Liver (tissue), 9 donors: ENCODE data around the gene ESPN. TPM values are rescaled to one million over a fixed set of nuclear protein-coding genes. Genes with fewer than 3 reads are reported as not detected.

Source experiments
- DNase-seq: peaks from one replicate; pipeline ENCODE4 v3.0.0-alpha.2; 2017; ENCODE audit warnings: low spot score
- H3K27ac ChIP-seq, 2 donors: one replicate each; pipeline ENCODE4 v1.7.0; 2013; ENCODE audit warnings: inconsistent platforms in 2 of 2, low read length in 2 of 2, control low read depth in 1 of 2, low read depth in 1 of 2, mild to moderate bottlenecking in 1 of 2
- H3K27me3 ChIP-seq, 4 donors: one replicate each; pipeline versions ENCODE4 v1.6.1 to v1.7.0; 2013; ENCODE audit warnings: low read length in 3 of 4, inconsistent platforms in 1 of 4, mild to moderate bottlenecking in 1 of 4, moderate library complexity in 1 of 4; ENCODE audit not compliant: control insufficient read depth in 4 of 4, insufficient read depth in 4 of 4
- H3K36me3 ChIP-seq, 4 donors: one replicate each; pipeline versions ENCODE4 v1.6.1 to v1.7.0; 2013; ENCODE audit warnings: low read length in 3 of 4, mild to moderate bottlenecking in 3 of 4, low read depth in 1 of 4, moderate library complexity in 1 of 4; ENCODE audit not compliant: control insufficient read depth in 4 of 4, insufficient read depth in 3 of 4
- H3K4me1 ChIP-seq, 4 donors: one replicate each; pipeline versions ENCODE4 v1.6.1 to v1.7.0; 2013; ENCODE audit warnings: low read length in 3 of 4, mild to moderate bottlenecking in 3 of 4, moderate library complexity in 1 of 4; ENCODE audit not compliant: control insufficient read depth in 4 of 4, insufficient read depth in 4 of 4
- H3K4me3 ChIP-seq, 3 donors: one replicate each; pipeline versions ENCODE4 v1.6.1 to v1.7.0; 2013; ENCODE audit warnings: low read length in 3 of 3, control low read depth in 1 of 3, low read depth in 1 of 3, mild to moderate bottlenecking in 1 of 3
- H3K9ac ChIP-seq, 2 donors: one replicate each; pipeline ENCODE4 v1.7.0; 2013; ENCODE audit warnings: low read length in 2 of 2, mild to moderate bottlenecking in 2 of 2, moderate library complexity in 2 of 2, control low read depth in 1 of 2, low read depth in 1 of 2
- H3K9me3 ChIP-seq, 4 donors: one replicate each; pipeline versions ENCODE4 v1.6.1 to v1.7.0; 2013; ENCODE audit warnings: low read length in 3 of 4; ENCODE audit not compliant: control insufficient read depth in 4 of 4
- ATF3 ChIP-seq: IDR thresholded peaks from 2 replicates; pipeline ENCODE4 v1.6.1; 2016; ENCODE audit warnings: antibody characterized with exemption
- CTCF ChIP-seq: fragments of 150-350 bp; IDR thresholded peaks from 2 replicates; pipeline ENCODE4 v1.5.1; 2017; ENCODE audit warnings: improper control_type of control experiment, low read depth, low read length; ENCODE audit not compliant: missing input control
- HNF4A ChIP-seq, 2 donors: conservative IDR thresholded peaks; 2 replicates each; pipeline ENCODE4 v1.6.1; 2016; ENCODE audit warnings: antibody characterized with exemption in 2 of 2, mild to moderate bottlenecking in 2 of 2
- HNF4G ChIP-seq: IDR thresholded peaks from 2 replicates; pipeline ENCODE4 v1.6.1; 2016; ENCODE audit warnings: antibody characterized with exemption
- JUND ChIP-seq, 2 donors: IDR thresholded peaks; 2 replicates each; pipeline ENCODE4 v1.6.1; 2016; ENCODE audit warnings: antibody characterized with exemption in 2 of 2
- MAX ChIP-seq: IDR thresholded peaks from 2 replicates; pipeline ENCODE4 v1.6.1; 2016; ENCODE audit warnings: antibody characterized with exemption
- NR2F2 ChIP-seq: IDR thresholded peaks from 2 replicates; pipeline ENCODE4 v1.6.1; 2016; ENCODE audit warnings: antibody characterized with exemption
- RAD21 ChIP-seq, 2 donors: IDR thresholded peaks; 2 replicates each; pipeline ENCODE4 v1.6.1; 2016; ENCODE audit warnings: antibody characterized with exemption in 2 of 2, mild to moderate bottlenecking in 2 of 2
- REST ChIP-seq: IDR thresholded peaks from 2 replicates; pipeline ENCODE4 v1.6.1; 2016; ENCODE audit warnings: antibody characterized with exemption, mild to moderate bottlenecking
- RXRA ChIP-seq, 2 donors: IDR thresholded peaks; 2 replicates each; pipeline ENCODE4 v1.6.1; 2017 to 2018; ENCODE audit warnings: antibody characterized with exemption in 2 of 2, mild to moderate bottlenecking in 1 of 2
- SP1 ChIP-seq: IDR thresholded peaks from 2 replicates; pipeline ENCODE4 v1.6.1; 2018; ENCODE audit warnings: antibody characterized with exemption, mild to moderate bottlenecking
- TAF1 ChIP-seq: conservative IDR thresholded peaks from 2 replicates; pipeline ENCODE4 v1.6.1; 2016; ENCODE audit warnings: antibody characterized with exemption, mild to moderate bottlenecking
- ZBTB33 ChIP-seq: IDR thresholded peaks from 2 replicates; pipeline ENCODE4 v1.6.1; 2016; ENCODE audit warnings: antibody characterized with exemption
- WGBS: extraction: QIAGEN DNeasy Blood & Tissue Kit; methylation state at CpG from one replicate; pipeline ENCODE4 v1.1.7; 2013; 5-methylcytosine and 5-hydroxymethylcytosine counted together
- polyA plus RNA-seq, 2 donors: library from polyadenylated mRNA; stranded (reverse) in 1 of 2; unstranded in 1 of 2; fragments of 200-250 nt in 1 of 2; fragments of >200 nt in 1 of 2; fragmentation: Nextera tagmentation in 1 of 2; extraction: Ambion mirVana in 1 of 2; gene quantifications; one replicate each; pipeline versions ENCODE4 v1.2.1 to v1.2.3, GENCODE V29; 2013 to 2015
- total RNA-seq, 2 donors: library from RNA; depleted of rRNA; stranded (reverse); fragments of >200 nt; gene quantifications; one replicate each; pipeline ENCODE4 v1.2.3, GENCODE V29; 2014
- donor health status: healthy.
- donor health status: healthy.
- donor health status: healthy.
- donor health status: healthy.
- donor health status: healthy.

The ESPN gene
- total and polyA plus RNA-seq, 4 donors = 61.5 to 103 (median 68.2) TPM

GRCh38 chr1:6467744-6468688 is 43.4 kb downstream of the ESPN start:
- no peak overlapping the region for H3K4me3 ChIP-seq
- DNase-seq = no peak
- H3K36me3 ChIP-seq = no peaks in the 10 kb centered on the region
- H3K27me3 ChIP-seq = no peaks in the 10 kb centered on the region
- no peak overlapping the region for H3K9ac ChIP-seq
- no peak overlapping the region for H3K27ac ChIP-seq
- WGBS = 95% methylated on average over 30 of the region's 30 CpGs
- peaks cover 7 to 28% (median 16%) of the 10 kb centered on the region in 4 donors for H3K4me1 ChIP-seq
- no peak for TF ChIP-seq JUND (IDR thresholded peaks at IDR 0.05)
- TF ChIP-seq SP1 = no peak
- no peak for TF ChIP-seq ATF3
- no peak for TF ChIP-seq REST
- TF ChIP-seq RAD21 (IDR thresholded peaks at IDR 0.05) = no peak
- TF ChIP-seq HNF4G = no peak
- TF ChIP-seq RXRA (IDR thresholded peaks at IDR 0.05) = no peak
- TF ChIP-seq NR2F2 = no peak
- TF ChIP-seq CTCF = no peak
- no peak for TF ChIP-seq TAF1
- no peak for TF ChIP-seq HNF4A (conservative IDR thresholded peaks at IDR 0.05)
- H3K9me3 ChIP-seq = no peaks in the 10 kb centered on the region

- H3K9me3 ChIP-seq = no peaks in the 10 kb centered on the region
- WGBS = 95% methylated on average over 13 of the region's 13 CpGs
- TF ChIP-seq ZBTB33 = no peak
- TF ChIP-seq NR2F2 = no peak
- no peak for TF ChIP-seq HNF4G
- no peak for TF ChIP-seq MAX
- peaks cover 7 to 25% (median 16%) of the 10 kb centered on the region in 4 donors for H3K4me1 ChIP-seq
- no peaks in the 10 kb centered on the region for H3K27me3 ChIP-seq
- no peak for DNase-seq
- H3K36me3 ChIP-seq = no peaks in the 10 kb centered on the region
- no peak overlapping the region for H3K27ac ChIP-seq
- no peak overlapping the region for H3K9ac ChIP-seq
- H3K4me3 ChIP-seq = no peak overlapping the region
Measured at GRCh38 chr1:6468729-6469461, 44.3 kb downstream of the ESPN start.
